SK-N-MC (cell line): ENCODE data around the gene SLC16A9.
"Not testable (repeated sequence)": the region's sequence is repeated elsewhere in the genome, so short reads cannot be mapped to it uniquely, and the experiment has no call there.

Experiments
- DNase-seq: peaks from one replicate; pipeline ENCODE4 v3.0.0-alpha.2; 2011; ENCODE audit warnings: low read depth, low spot score
- H3K27ac ChIP-seq: fragments of 200-600 bp; sonication (generic); 2 replicates; pipeline ENCODE4 v1.5.1; 2016; ENCODE audit warnings: mixed run types
- H3K36me3 ChIP-seq: fragments of 200-600 bp; sonication (generic); 2 replicates; pipeline ENCODE4 v1.6.1; 2017; ENCODE audit warnings: antibody characterized with exemption, low read length, mixed read lengths; ENCODE audit not compliant: insufficient read depth
- H3K4me3 ChIP-seq: fragments of 200-600 bp; sonication (generic); 2 replicates; pipeline ENCODE4 v1.5.1; 2016
- H3K9ac ChIP-seq: fragments of 200-600 bp; sonication (generic); 2 replicates; pipeline ENCODE4 v1.8.0; 2017; ENCODE audit warnings: mixed run types, mixed read lengths; ENCODE audit not compliant: insufficient read length
- H3K9me3 ChIP-seq: fragments of 200-600 bp; sonication (generic); 2 replicates; pipeline ENCODE4 v1.6.1; 2017; ENCODE audit warnings: low read depth, mild to moderate bottlenecking, antibody characterized with exemption, low read length, moderate library complexity, mixed read lengths
- EZH2 ChIP-seq: fragments of 200-600 bp; sonication (generic); IDR thresholded peaks from one replicate; pipeline ENCODE4 v1.6.1; 2017; ENCODE audit warnings: antibody characterized with exemption
- FOXP2 ChIP-seq: optimal IDR thresholded peaks from 2 replicates; pipeline ENCODE3; 2011; ENCODE audit warnings: mild to moderate bottlenecking, moderate library complexity; ENCODE audit not compliant: insufficient read depth; ENCODE audit errors: extremely low read length, control extremely low read depth
- POLR2AphosphoS5 ChIP-seq: IDR thresholded peaks from 2 replicates; pipeline ENCODE4 v1.6.1; 2012; ENCODE audit warnings: mild to moderate bottlenecking, low read depth, low read length, borderline replicate concordance

SLC16A9 gene

GRCh38 chr10:59741583-59741982 lies 31.9 kb upstream of the SLC16A9 start:
- H3K9me3 ChIP-seq: no peaks in the 10 kb centered on the region
- no peak overlapping the region for H3K4me3 ChIP-seq
- H3K27ac ChIP-seq: no peak overlapping the region
- no peak overlapping the region for H3K9ac ChIP-seq
- TF ChIP-seq EZH2 (no peak), FOXP2 (no peak), POLR2AphosphoS5 (no peak)
- no peak for DNase-seq
- no peaks in the 10 kb centered on the region for H3K36me3 ChIP-seq

- no peak for DNase-seq
- no peaks in the 10 kb centered on the region for H3K9me3 ChIP-seq
- H3K4me3 ChIP-seq: no peak overlapping the region
- no peak for TF ChIP-seq POLR2AphosphoS5
- H3K9ac ChIP-seq: no peak overlapping the region
- H3K36me3 ChIP-seq: no peaks in the 10 kb centered on the region
- no peak overlapping the region for H3K27ac ChIP-seq
Observed at GRCh38 chr10:59741048-59741447, 31.4 kb upstream of the SLC16A9 start.

GRCh38 chr10:59736749-59737148 lies 27.1 kb upstream of the SLC16A9 start:
- Histone ChIP-seq H3K36me3 (no peaks in the 10 kb centered on the region), H3K27ac (no peak overlapping the region), H3K9me3 (no peaks in the 10 kb centered on the region), H3K9ac (no peak overlapping the region), H3K4me3 (no peak overlapping the region)
- no peak for DNase-seq
- TF ChIP-seq EZH2: no peak
- no peak for TF ChIP-seq POLR2AphosphoS5
- no peak for TF ChIP-seq FOXP2

- no peak overlapping the region for H3K4me3 ChIP-seq
- no peak overlapping the region for H3K9ac ChIP-seq
- no peak overlapping the region for H3K27ac ChIP-seq
- TF ChIP-seq FOXP2: no peak
- TF ChIP-seq POLR2AphosphoS5: no peak
- no peak for TF ChIP-seq EZH2
- H3K9me3 ChIP-seq: no peaks in the 10 kb centered on the region
- no peak for DNase-seq
- H3K36me3 ChIP-seq: no peaks in the 10 kb centered on the region
Observed at GRCh38 chr10:59735296-59735695, 25.6 kb upstream of the SLC16A9 start.

GRCh38 chr10:59734014-59734462 lies 24.4 kb upstream of the SLC16A9 start:
- Histone ChIP-seq H3K27ac (no peak overlapping the region), H3K9me3 (no peaks in the 10 kb centered on the region)

GRCh38 chr10:59733321-59734013 lies 23.8 kb upstream of the SLC16A9 start:
- not testable (repeated sequence) for H3K36me3 ChIP-seq, H3K9me3 ChIP-seq, H3K9ac ChIP-seq, H3K4me3 ChIP-seq, DNase-seq, H3K27ac ChIP-seq

More at GRCh38 chr10:59734014-59734462, 24.4 kb upstream of the SLC16A9 start:
- no peak for DNase-seq
- no peak overlapping the region for H3K4me3 ChIP-seq
- TF ChIP-seq EZH2: no peak
- no peak for TF ChIP-seq FOXP2
- TF ChIP-seq POLR2AphosphoS5: no peak
- H3K36me3 ChIP-seq: no peaks in the 10 kb centered on the region
- no peak overlapping the region for H3K9ac ChIP-seq

GRCh38 chr10:59732849-59733248 lies 23.2 kb upstream of the SLC16A9 start:
- H3K27ac ChIP-seq, H3K4me3 ChIP-seq, H3K9me3 ChIP-seq, H3K36me3 ChIP-seq, DNase-seq, H3K9ac ChIP-seq: not testable (repeated sequence)

- H3K9me3 ChIP-seq, H3K36me3 ChIP-seq, H3K9ac ChIP-seq, H3K27ac ChIP-seq, DNase-seq, H3K4me3 ChIP-seq: not testable (repeated sequence)
Observed at GRCh38 chr10:59729167-59729566, 19.5 kb upstream of the SLC16A9 start.

GRCh38 chr10:59724098-59724938 lies 14.7 kb upstream of the SLC16A9 start:
- TF ChIP-seq EZH2 (no peak), FOXP2 (no peak), POLR2AphosphoS5 (no peak)
- Histone ChIP-seq H3K9ac (no peak overlapping the region), H3K27ac (no peak overlapping the region), H3K36me3 (no peaks in the 10 kb centered on the region), H3K9me3 (no peaks in the 10 kb centered on the region), H3K4me3 (no peak overlapping the region)
- no peak for DNase-seq
